ENCODE results near the gene PSTPIP1. TPM values are rescaled to one million over a fixed set of nuclear protein-coding genes. Genes with fewer than 3 reads are reported as not detected.

PSTPIP1 gene
- total RNA-seq, 1 experiment from 2014 or later: 0.76 TPM

DNA sequence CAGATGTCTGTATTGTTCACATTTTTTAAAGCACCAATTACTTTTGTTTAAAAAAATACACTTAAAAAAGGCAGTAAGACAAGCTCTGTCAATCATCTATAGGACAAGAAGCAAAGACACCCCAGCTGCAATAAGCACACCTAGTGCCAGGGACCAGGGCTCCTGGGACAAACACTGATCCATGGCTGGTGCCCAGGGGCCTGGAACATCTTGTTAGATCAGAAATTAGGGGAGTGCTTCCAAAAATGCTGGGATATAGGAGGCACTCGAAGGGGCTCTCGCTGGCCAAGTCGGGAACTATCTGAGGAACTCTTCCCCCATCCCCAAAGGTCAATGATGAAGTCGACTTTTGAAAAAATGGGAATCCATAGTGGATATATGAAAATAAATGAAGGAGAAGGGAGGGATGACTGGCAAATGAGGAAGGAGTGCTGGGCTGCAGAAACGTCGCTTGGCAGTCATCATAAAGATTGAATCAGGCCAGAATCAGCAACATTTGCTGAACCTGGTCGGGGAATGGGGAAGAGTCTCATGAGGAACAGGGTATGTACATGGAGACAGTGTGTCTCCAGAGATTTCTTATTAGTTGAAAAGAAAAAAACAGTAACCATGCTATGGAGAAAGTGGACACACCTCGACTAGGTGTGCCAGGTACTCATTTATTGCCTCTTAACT lies 47.5 kb downstream of the PSTPIP1 start:
- DNase-seq (ENCODE audit: low spot score): no peak

DNA sequence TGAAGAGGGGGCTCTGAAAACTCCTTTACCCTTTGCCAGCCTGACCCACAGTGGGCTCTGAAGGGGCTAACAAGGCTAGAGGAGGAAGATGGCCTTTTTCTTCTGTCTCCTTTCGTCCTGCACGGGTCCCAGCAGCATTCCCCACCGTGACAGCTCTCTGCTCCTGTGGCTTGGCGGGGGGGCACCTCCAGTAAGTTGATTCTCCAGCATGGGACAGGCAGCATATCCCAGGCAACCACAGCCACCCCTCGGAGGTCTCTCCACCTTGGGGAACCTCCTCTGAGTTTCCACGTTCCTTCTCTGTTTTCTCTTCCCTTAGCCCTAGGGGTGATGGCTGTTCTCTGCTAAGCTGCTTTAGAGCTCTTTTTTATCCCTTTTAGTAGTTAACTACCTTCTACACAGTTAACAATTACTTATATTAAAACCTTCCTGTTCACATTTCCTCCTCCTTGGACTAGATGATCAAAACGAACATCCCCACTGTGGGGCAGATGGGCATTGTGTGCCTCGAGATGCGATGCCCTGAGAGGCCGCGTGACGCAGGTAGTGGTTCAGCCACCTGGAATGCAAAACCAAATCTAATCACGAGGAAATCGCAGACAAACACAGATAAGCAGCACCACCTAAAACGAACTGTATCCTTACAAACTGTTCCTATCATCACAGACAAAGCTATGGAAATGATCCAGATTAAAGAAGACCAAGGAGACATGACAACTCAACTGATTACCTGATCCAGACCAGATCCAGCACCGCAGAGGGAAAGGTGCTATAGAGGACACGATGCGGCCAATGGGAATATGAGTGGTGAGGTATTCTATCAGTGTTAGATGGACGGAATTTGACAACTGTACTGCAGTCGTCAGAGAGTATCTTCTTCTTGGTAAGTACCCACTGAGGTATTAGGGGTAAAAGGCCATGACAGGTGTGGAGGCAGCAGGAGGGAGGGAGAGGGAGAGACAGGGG lies 48.3 kb downstream of the PSTPIP1 start:
- DNase-seq (ENCODE audit: low spot score): no peak

DNA sequence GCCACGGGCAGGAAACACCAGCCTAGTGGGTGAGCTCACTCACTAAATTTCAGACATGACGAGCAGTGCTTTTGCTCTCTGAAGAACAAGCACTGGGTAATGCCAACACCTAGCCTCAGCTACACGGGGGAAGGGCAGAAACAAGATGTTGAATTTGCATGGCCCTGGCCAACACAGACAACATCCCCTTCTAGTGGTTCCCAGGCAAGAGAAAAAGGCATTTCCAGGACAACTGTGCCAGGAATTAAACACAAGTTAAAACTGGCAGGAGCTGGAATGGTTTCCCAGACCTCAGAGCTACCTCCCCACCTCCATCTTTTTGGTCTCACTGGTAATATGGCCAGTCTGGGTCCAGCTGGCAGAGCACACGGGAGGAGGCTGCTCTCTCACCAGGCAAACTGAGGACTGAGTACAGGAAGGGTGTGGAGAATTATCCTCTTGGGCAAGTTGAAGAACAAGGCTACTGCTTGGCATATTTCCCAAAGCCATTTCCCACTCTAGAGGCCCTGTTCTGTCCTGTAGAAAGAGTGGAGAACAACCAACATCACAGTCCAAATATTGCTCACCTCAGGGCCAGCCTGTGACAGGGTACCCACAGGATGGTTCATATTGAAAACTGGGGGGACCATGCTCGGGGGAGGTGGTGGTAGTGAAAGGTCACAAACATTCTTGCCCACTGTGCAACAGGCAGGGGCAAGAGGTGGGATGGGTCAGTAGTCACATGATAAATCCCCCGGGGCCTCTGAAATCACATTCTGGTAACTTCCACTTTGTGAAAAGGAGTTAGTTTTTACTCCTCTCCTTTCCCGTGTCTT lies 49.5 kb downstream of the PSTPIP1 start:
- DNase-seq (ENCODE audit: low spot score): no peak

DNA sequence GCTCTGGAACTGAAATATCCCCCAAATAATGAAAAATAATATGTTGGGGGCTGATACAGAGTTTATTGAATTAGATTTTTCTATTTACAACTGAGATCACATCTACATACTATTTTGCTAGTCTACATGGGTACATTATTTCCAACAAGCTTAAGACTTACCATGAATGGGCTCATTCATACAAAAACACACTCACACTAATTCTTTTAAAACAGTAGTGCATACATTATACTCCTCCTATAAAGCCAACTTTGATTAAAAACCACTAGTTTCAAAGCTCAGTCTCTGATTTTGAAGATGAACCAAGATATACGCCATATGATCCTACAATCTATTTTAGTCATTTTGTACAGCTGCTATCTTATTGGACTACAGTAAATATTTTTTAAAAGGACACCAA lies 51.1 kb downstream of the PSTPIP1 start:
- no peak for DNase-seq (ENCODE audit: low spot score)

DNA sequence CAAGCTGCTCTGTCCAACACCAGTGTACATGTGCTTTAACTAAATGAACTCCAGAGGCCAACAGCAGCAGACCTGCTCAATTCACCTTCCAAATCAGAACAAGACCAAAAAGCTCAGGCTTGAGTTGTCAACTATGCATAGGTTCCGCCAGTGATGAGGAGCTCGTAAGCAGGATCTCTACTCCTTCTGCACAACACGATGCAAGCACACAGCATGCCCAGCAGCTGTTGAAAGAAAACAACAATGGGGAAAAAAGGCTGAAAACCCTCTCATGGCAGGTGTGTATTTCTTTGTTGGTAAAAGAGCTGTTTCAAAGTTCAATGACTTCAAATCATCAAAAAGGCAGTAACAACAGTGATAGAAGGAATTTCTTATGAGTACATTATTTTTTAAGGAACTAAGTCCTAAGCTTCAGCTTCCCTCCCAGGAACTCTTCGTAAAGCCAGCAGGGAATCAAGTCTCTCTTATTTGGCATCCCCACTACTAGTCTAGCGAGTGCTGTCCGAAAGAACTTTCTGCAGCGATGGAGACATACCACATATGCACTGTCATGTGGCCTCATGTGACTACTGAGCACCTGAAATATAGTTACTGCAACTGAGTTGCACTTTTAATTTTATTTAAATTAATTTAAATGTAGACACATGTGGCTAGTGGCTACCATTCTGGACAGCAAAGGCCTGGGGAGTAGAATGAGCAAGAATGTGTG lies 51.9 kb downstream of the PSTPIP1 start:
- DNase-seq (ENCODE audit: low spot score): no peak

DNA sequence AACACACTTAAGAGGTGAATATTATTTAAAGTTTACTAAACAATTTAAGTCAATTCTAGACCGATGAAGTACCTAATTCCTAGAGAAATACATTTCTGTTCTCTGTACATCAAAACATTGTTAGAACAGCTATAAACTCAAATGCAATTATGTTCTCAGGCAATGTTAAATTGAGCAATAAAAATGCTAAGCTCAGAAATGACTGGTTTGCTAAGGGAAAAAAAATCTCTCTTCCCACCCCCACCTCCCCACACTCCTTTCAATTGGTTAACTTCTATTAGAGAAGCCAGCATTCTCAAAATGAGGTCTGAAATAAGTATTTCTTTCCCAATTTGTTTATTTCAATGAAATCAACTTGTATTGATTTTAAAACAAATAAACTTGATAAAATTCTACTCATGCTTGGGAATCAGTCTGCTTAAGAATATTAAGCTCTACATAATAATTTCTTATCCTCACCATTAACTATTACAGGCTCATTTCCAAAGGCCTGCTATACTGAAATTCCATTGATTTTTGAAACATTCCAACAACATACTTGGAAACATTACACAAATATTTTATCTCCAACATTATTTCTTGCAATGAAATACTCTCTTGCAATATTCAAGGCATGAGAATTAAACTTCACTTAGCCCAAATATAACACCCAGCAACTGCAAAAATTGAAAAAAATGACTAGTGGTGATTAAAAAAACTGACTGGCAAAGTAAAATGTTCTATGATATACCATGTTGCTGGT lies 53.4 kb downstream of the PSTPIP1 start:
- DNase-seq (ENCODE audit: low spot score): no peak

DNA sequence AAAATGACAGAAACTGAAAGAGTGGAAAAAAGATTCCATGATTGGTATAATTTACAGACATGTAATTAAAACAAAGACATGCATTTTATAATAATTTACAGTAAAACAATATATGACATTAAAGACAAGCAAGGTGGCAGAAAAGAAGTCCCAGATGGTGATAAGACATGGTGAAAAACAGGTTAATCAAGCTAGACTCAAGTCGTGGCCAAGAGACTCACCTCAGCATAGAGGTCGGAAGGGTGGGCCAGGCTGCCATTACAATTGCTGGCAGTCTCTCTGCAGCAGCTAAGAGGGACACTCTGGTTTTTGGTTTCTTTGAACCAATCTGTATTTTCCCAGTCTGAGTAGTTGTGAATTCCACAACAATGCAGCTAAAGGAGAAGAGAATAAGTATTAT lies 57.6 kb downstream of the PSTPIP1 start:
- peak; percentile 66 for DNase-seq (ENCODE audit: low spot score)

DNA sequence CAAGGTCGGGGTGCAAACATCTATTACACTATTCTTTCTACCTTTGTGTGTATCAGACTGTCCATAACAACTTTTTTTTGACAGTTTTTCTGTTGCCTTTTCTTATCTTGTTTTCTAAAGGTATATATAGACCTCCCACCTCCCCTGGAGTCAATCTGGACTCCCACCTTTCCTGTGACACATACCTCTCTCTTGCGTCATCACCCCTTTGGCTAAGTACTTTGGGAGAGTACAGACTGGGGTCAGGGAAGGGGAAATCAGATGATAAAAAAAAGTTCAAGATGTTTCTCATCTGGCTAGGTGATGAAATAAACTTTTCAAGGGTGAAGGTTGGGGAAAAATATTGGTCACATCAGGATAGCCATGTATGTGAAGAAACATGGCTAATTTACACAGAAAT lies 58.8 kb downstream of the PSTPIP1 start:
- DNase-seq (ENCODE audit: low spot score): no peak

DNA sequence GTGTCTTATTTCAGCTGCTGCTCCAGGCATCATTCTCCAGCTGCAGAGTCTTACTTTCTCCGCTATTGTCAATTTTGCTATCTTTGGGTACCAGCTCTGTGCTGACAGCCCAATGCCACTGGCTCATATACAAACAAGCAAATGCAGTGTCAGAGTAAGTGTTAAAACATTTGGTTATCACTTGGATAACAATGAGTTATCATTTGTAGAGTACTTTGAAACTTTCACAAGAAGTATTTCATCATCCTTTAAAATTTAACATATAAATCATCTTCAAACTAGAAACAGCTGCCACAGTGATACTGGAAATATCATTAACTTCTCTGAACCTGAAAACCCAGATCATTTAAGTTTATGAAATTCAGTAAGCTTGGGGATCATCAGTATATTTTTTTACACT lies 62.1 kb downstream of the PSTPIP1 start:
- no peak for DNase-seq (ENCODE audit: low spot score)

DNA sequence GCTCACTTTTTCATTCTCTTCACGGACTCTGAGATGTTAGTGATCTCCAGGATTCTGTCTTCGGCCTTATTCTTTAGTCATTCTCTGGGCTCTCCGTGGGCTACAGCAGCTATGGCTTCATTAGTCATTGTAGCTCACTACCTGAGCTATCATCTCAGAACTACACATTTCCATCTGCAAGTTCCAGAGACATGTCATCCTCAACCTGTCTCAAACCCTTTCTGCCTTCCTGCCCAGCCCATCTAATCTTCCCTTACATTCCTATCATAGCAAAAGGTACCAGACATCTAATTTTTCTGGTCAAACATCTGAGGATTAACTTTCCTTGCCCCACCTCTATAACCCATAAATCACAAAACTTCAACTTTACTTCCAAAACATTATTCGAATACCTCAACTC lies 62.8 kb downstream of the PSTPIP1 start:
- DNase-seq (ENCODE audit: low spot score): no peak

DNA sequence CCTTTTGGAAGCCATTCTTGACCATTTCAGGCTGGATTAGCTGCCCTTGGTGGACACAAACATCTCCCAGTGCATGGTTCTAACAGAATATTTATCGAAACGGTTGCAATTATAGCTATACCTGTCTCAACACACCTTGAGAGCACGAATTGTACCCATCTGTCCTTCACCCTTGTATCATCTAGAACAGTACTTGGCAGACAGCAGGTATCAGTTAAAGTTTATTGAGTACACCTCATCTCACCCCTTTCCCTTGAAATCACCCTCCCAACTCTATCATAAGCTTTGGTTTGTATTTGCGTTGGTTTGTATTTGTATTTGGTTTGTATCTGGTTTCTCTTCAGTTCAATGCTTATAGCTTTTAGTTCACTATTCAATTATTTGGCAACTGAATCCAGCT lies 63.5 kb downstream of the PSTPIP1 start:
- DNase-seq (ENCODE audit: low spot score): no peak

DNA sequence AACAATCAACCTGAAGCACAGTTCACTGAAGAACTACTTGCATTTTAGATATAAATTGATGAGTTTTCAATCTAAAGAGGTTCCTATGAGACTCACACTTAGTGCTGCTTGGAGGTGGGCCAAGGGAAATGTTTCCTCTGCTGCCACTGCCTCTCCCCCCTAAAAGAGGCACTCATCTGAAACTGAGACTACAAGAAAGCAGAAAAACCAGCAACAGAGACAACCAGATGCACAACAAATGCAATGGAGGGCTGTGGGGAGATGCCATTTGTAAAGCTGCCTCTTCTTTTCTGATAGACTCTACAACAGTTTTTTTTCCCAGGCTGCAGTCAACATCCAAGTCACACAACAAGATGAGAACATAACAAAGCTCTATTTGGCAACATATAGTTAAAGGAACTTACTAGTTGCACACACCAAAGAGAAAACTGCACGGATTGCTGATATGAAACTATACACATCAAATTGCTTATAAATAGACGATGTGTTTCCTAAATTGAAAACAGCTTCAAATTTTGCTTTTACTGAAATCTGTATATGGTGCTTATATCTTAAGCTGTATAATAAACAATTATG lies 64.9 kb downstream of the PSTPIP1 start:
- DNase-seq (ENCODE audit: low spot score): no peak

DNA sequence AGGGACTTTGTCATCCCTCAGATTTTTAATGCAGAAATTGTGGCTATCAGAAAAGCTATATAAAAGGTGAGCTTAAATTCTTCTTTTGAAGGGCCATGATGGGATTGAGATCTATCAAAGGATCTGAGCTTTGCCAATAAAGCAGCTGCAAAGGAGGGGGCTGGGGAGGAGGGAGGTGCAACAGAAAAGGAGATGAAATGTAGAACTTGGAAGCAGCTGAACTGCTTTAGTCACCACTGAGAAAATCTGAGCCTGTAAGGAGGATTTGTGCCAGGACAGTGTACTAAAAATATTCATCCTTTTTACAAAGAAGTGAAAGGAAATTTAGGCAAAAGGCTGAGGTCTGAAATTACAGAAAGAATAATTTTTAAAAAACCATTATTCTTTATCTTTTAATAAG lies 65.6 kb downstream of the PSTPIP1 start:
- no peak for DNase-seq (ENCODE audit: low spot score)

DNA sequence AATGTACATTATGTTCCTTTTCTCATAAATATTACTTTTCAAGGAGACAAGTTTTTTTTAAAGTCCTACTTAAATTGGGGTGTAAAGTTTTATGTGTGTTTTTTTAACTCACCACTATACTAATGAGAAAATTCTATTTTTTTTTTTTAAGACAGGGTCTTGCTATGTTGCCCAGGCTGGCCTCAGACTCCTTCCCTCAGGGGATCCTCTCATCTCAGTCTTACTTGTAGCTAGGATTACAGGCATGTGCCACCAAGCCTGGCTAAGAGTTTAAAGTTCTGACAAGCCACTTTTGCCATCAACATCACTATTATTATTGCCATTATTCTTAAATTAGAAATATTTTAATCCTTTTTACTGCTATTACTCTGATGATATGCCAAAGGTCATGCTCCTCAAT lies 68.3 kb downstream of the PSTPIP1 start:
- peak; percentile 1 for DNase-seq (ENCODE audit: low spot score)

DNA sequence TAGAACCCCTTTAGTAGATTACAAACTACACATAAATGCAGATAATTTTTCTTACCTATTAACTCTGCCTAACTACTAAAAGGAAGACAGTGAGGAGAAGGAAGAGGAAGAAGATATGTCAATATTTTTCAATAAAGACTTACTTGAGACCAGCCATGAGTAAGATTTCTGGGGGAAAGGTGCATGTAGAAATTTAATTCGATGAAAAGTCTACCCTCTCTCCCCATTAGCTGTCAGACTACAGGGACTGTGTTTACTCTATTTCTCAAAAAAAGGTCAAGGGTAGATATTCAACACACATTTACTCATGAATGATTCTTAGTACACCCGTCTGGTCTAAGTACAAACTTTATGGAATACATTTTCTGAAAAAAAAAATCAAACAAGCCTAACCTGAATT lies 69.1 kb downstream of the PSTPIP1 start:
- peak; percentile 18 for DNase-seq (ENCODE audit: low spot score)

DNA sequence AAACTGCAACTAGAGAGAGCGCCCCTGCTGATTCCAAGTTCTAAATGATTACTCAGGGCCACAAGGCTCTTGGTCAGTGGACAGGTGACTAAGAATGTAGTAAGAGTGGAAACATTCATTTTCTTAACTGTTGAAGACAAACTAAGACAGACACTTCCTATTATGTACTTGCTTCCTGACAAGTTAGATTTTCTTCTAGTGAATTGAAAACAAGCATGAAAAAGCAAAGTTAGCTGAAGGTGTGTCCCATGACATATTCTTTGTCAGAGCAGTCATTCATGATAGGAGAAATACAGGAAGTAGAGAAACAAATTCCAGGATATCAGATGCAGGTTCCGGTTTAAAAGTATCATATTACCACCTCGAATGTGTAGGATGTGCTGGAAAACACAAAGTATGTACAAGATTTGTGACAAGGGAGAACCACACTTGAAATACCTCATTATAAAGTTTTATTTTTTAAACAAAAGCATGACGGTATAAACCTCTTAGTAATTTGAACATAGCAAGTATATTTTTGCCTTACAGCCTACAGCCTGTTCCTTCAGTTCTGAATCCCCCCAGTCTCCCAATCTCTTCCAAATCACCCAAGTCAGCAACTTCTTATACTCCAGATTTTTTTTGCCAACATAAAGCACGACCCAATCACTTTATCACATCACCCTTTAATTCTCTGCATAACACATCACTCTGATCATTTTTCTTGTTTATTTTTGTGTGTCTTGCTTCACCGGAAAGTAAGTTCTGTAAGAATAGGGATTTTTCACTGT lies 69.8 kb downstream of the PSTPIP1 start:
- DNase-seq (ENCODE audit: low spot score): peak; percentile 56

DNA sequence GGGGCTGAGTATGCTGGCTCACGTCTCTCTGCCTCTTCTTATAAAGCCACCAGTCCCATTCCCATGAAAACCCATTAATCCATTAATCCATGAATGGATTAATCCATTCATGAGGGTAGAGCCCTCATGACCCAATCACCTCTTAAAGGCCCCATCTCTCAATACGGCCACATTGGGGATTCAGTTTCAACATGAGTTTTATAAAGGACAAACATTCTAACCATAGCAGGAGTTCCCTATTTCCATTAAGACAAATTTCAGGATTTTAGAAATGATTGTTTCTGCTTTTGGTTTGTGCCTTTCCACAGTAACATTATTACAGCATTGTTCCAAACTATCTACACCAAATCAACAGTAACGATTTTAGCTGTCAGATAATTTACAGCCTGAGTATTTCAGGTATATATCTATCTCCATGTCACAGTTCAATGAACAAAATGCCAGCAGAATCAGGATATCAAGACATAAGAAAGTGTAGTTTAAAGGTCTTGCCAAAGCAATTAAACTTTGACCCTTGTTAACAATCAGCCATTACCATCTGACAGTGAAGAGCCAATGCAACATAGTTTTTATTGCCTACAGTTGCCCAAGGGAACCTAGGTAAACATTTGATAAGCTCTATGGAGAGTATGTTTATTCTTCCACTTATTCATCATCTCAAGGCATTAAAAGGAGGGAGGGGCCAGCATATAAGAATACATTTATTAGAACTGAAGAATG lies 72.2 kb downstream of the PSTPIP1 start:
- peak; percentile 96 for DNase-seq (ENCODE audit: low spot score)

DNA sequence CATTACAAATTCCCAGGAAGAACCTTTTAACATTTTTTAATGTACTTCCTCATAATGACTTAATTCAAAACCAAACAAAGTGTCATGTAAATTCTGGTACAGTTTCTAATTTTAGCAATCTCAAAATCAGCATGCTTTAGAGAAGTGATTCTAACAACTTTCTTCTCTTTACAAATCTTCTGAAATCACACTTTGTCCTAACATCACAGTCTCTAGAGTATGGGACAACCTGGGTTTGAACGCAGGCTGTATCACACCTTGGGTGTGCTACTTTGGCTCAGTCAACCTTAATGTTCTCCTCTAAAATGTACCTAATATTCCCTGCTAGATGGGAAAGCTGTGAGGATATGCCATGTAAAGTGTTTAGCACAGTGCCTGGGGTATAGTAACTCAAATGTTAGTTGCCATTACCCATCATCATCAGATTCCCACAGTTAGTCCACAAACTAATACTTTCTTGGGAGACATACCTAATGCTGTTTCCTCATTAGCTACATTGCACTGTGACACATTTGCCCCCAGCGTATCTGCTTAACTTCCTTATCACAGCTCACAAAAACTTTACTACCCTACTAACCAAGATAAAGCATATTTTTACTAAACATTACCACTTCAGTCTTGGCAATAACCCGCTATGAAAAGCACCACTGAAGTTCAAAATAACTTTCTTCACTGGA lies 72.9 kb downstream of the PSTPIP1 start:
- no peak for DNase-seq (ENCODE audit: low spot score)
